ENCODE results near the gene PAPPA2.

GRCh38 chr1:176605176-176605575 is 142.2 kb downstream of the PAPPA2 start:
- no peak for TF ChIP-seq POLR2A (IDR thresholded peaks at IDR 0.05)
- TF ChIP-seq, protein P1, sequence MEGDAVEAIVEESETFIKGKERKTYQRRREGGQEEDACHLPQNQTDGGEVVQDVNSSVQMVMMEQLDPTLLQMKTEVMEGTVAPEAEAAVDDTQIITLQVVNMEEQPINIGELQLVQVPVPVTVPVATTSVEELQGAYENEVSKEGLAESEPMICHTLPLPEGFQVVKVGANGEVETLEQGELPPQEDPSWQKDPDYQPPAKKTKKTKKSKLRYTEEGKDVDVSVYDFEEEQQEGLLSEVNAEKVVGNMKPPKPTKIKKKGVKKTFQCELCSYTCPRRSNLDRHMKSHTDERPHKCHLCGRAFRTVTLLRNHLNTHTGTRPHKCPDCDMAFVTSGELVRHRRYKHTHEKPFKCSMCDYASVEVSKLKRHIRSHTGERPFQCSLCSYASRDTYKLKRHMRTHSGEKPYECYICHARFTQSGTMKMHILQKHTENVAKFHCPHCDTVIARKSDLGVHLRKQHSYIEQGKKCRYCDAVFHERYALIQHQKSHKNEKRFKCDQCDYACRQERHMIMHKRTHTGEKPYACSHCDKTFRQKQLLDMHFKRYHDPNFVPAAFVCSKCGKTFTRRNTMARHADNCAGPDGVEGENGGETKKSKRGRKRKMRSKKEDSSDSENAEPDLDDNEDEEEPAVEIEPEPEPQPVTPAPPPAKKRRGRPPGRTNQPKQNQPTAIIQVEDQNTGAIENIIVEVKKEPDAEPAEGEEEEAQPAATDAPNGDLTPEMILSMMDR (IDR thresholded peaks at IDR 0.05): no peak

Data from breast epithelium (tissue), 3 donors.